SH-SY5Y (cell line): ENCODE results near the gene CARD11.

Experiments
- GATA2 ChIP-seq: IDR thresholded peaks from 2 replicates; pipeline ENCODE4 v1.6.1; 2011; ENCODE audit warnings: mild to moderate bottlenecking, low read depth, low read length
- GATA3 ChIP-seq: IDR thresholded peaks from 2 replicates; pipeline ENCODE4 v1.6.1; 2011; ENCODE audit warnings: low read depth, mild to moderate bottlenecking, low read length, moderate library complexity

Gene CARD11

GRCh38 chr7:3011211-3011852, 32.3 kb downstream of the CARD11 start:
- no peak for TF ChIP-seq GATA2
- no peak for TF ChIP-seq GATA3

- TF ChIP-seq GATA3, result no peak
- TF ChIP-seq GATA2, result no peak
Observed at GRCh38 chr7:3010161-3010560, 33.5 kb downstream of the CARD11 start.

DNA sequence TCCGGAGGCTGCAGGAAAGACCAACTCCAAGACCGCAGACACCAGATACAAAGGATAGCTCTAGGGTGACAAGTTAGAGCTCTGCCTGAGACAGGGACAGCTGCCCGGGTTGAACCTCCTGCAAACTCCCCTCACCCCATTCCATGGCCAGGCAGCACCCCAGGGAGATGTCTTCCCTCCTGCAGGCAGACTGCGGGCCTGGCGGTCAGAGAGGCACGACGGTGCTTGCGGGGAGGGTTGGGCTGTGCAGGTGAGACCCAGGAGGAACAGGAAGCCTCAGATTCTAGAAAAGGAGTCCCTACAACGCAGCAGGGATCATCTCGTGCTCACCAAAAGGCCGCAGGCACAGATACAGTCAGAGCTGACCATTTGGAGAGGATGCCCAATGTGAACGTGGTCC, 34.6 kb downstream of the CARD11 start:
- TF ChIP-seq GATA2, result no peak

DNA sequence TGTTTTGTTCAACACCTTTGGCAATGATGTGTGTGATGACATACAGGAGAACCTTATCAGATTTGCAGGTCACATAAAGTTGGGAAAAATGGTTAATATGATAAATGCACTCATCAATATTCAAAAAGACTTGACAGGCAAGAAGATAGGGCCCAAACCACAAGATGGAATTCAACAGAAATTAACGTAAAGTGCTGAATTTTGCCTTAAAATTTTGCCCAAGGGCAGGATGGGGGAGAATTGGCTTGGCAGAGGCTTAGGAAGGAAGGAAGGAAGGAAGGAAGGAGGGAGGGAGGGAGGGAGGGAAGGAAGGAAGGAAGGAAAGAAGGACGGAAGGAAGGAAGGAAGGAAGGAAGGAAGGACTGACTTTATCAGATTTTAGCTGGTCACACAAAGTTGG, 35.3 kb downstream of the CARD11 start:
- TF ChIP-seq GATA3, result no peak
- TF ChIP-seq GATA2, result no peak

- TF ChIP-seq GATA2 (no peak), GATA3 (no peak)
Observed at GRCh38 chr7:3007696-3008095, 36.0 kb downstream of the CARD11 start.

GRCh38 chr7:3005257-3005656, 38.4 kb downstream of the CARD11 start:
- TF ChIP-seq GATA2, result no peak
- TF ChIP-seq GATA3, result no peak

DNA sequence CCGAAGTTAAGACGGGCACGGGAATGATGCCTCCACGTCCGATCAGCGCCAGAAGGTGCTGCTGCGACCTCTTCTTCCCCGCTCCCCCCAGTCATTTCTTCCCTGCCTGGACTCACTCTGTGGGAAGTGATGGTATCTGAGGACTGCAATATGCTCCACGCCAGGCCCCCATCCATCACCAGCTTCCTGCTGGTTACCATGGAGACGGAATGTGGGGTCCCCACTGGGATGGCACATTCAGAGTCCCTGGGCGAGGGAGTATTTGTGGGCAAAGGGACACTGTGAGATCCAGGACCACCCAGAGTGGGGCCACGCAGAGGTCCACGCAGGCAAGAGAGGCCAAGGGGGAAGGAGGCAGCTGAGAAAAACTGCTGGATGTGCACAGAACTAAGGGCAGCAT, 39.7 kb downstream of the CARD11 start:
- TF ChIP-seq GATA2 (no peak), GATA3 (no peak)

DNA sequence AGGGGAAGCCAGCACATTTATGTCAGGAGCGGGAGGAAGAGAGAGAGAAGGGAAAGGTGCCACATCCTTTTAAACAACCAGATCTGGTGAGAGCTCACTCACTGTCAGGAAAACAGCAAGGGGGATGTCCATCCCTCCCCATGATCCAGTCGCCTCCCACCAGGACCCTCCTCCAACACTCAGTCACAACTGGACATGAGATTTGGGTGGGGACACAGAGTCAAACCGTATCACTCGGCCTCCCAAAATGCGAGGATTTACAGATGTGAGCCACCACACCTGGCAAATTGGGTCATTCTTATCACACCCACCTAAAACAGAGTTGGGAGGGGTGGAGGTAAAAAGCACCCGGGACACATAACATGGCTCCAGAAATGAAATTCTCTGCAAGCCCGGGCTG, 41.0 kb downstream of the CARD11 start:
- no peak for TF ChIP-seq GATA2
- no peak for TF ChIP-seq GATA3

DNA sequence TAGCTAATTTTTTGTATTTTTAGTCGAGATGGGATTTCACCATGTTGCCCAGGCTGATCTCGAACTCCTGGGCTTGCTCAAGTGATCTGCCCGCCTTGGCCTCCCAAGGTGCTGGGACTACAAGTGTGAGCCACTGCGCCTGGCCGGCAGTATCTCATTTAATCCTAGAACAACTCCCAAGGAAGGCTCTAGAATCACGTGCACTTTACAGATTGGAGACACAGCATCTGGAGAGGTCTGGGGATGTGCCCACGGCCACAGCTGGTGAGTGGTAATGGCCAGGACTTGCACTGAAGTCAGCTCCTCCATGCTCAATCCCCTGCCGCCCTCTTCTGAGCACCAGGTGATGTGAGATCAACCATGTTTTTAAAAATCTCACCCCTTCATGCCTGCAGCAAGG, 43.1 kb downstream of the CARD11 start:
- TF ChIP-seq GATA2 (no peak), GATA3 (no peak)

DNA sequence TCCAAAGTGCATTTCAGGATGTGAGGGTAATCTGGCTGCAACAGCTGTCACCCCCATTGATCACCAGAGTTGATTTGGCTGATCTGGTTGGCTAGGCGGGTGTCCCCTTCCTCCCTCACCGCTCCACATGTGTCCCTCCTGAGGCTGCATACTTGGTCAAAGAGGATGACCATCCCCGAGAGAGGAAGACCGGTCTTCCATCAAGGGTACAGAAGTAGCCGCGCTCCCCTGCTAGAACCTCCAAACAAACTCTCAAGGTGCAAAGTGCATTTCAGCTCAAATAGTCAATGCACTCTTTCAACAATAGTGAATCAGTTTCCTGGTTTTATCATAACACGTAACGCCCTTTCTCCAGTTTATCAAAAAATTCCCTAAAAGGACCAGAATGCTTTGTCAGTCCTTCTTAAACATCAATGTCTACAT, 44.6 kb downstream of the CARD11 start:
- TF ChIP-seq GATA2 (no peak), GATA3 (no peak)

GRCh38 chr7:2997014-2997413, 46.7 kb downstream of the CARD11 start:
- TF ChIP-seq GATA3 (no peak), GATA2 (peak; percentile 92)

GRCh38 chr7:2996141-2996540, 47.5 kb downstream of the CARD11 start:
- no peak for TF ChIP-seq GATA2
- no peak for TF ChIP-seq GATA3

DNA sequence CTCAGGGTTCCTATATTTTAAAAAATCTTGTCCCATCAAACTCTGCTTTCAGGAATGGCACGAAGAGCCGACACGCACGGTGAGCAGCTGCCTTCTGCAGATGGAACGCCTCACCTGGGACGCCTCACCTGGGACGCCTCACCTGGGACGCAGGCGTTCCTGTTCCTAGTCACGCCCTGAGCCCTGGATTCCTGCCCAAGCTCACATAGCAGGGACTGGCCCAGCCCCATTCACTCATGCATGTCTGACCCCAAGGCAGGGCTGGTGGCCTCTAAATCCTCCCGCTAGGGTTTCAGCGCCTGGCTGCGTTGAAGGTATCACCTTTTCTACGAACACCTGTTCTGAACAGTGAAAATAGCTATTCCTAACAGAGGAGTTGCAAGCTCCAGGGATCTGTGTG, 49.8 kb downstream of the CARD11 start:
- TF ChIP-seq GATA3 (no peak), GATA2 (no peak)

GRCh38 chr7:2993396-2993795, 50.3 kb downstream of the CARD11 start:
- no peak for TF ChIP-seq GATA2
- TF ChIP-seq GATA3, result no peak

DNA sequence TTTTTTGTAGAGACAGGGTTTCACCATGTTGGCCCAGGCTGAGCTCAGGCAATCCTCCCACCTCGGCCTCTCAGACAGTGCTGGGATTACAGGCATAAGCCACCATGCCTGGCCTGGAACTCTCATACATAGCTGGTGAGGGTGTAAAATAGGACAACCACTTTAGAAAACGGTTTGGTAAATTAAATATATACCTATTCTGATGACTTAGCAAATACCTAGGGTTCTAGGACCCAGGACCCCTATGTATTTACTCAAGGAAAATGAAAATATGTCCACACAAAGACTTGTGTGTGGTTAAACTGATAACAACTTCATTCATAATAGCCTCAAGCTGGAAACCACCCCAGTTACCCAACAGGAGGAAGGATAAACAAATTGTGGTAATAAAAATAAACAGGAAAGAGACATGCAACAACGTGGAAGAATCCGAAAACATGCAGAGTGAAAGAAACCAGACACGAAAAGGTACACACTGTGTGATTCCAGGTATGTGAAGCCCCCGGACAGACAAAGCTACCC, 52.7 kb downstream of the CARD11 start:
- no peak for TF ChIP-seq GATA2
- TF ChIP-seq GATA3, result no peak

GRCh38 chr7:2986561-2986960, 57.1 kb downstream of the CARD11 start:
- TF ChIP-seq GATA3 (no peak), GATA2 (no peak)
